ENCODE results near the gene ITPKB.

DNA sequence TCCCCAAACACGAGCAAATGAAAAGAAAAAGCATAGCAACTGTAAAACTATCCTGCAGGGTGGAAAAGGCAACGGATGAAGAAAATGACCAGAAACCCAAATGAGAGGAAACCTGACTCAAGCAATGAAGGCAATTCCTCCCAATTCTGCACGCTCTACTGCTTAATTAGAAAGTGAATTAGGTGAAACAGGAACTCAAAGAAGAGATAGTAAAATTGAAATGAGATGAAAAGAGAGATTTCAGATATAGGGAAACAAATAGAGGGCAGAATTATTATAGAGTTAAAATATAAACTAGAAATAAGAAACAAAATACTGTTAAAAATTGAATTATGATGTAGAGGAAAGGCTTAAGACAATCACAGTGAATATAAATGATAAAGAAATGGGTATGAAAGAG lies 27.5 kb upstream of the ITPKB start:
- no peak for TF ChIP-seq POLR2A (IDR thresholded peaks at IDR 0.05)
- TF ChIP-seq, protein P1, sequence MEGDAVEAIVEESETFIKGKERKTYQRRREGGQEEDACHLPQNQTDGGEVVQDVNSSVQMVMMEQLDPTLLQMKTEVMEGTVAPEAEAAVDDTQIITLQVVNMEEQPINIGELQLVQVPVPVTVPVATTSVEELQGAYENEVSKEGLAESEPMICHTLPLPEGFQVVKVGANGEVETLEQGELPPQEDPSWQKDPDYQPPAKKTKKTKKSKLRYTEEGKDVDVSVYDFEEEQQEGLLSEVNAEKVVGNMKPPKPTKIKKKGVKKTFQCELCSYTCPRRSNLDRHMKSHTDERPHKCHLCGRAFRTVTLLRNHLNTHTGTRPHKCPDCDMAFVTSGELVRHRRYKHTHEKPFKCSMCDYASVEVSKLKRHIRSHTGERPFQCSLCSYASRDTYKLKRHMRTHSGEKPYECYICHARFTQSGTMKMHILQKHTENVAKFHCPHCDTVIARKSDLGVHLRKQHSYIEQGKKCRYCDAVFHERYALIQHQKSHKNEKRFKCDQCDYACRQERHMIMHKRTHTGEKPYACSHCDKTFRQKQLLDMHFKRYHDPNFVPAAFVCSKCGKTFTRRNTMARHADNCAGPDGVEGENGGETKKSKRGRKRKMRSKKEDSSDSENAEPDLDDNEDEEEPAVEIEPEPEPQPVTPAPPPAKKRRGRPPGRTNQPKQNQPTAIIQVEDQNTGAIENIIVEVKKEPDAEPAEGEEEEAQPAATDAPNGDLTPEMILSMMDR (IDR thresholded peaks at IDR 0.05): no peak
